HL-60 (cell line): Measurements from ENCODE around the gene ABCB4.

ENCODE experiments used
- DNase-seq, 2 experiments: peaks; one replicate each; pipeline ENCODE4 v3.0.0-alpha.2; 2010 to 2020; ENCODE audit warnings: low read depth in 1 of 2, low spot score in 1 of 2
- H3K27ac ChIP-seq: fragments of 250-450 bp; sonication (Bioruptor Pico); replicated peaks from 2 replicates; pipeline ENCODE4 v1.5.1; 2020; ENCODE audit warnings: mild to moderate bottlenecking, moderate library complexity
- H3K27me3 ChIP-seq: fragments of 250-450 bp; sonication (Bioruptor Pico); 2 replicates; pipeline ENCODE4 v1.5.1; 2021; ENCODE audit warnings: mild to moderate bottlenecking, moderate library complexity; ENCODE audit not compliant: insufficient read depth, poor library complexity, severe bottlenecking
- H3K4me3 ChIP-seq: replicated peaks from 2 replicates; pipeline ENCODE4 v1.5.1; 2011; ENCODE audit warnings: mild to moderate bottlenecking, control low read depth, low read length; ENCODE audit not compliant: insufficient read depth
- GABPA ChIP-seq: IDR thresholded peaks from 2 replicates; pipeline ENCODE4 v1.6.1; 2012; ENCODE audit warnings: low read depth
- POLR2AphosphoS5 ChIP-seq: IDR thresholded peaks from 2 replicates; pipeline ENCODE4 v1.6.1; 2012; ENCODE audit warnings: low read depth
- SPI1 ChIP-seq: IDR thresholded peaks from 2 replicates; pipeline ENCODE4 v1.6.1; 2012; ENCODE audit warnings: low read depth, mild to moderate bottlenecking, borderline replicate concordance
- TF ChIP-seq, protein P1 (sequence below): IDR thresholded peaks from 2 replicates; pipeline ENCODE4 v1.6.1; 2012; ENCODE audit warnings: low read depth; ENCODE audit not compliant: insufficient replicate concordance
- TF ChIP-seq, protein P2 (sequence below): IDR thresholded peaks from one replicate; pipeline ENCODE4 v1.5.1; 2011; ENCODE audit warnings: low read length, control low read depth, inconsistent platforms; ENCODE audit not compliant: insufficient read depth

The ABCB4 gene

DNA sequence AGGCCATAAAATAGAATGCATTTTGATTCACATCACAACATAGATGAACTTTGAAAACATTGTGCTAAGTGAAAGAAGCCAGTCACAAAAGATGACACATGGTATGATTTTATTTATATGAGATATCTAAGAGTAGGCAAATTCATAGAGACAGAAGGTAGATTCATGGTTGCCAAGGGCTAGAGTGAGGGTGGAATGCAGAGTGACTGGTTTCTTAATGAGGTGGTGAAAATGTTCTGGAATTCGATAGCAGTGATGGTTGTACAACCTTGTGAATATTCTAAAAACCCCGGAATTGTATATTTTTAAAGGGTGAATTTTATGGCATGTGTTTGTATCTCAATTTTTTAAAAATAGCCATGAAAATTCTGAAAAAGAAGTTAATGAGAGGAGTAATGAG lies 42.9 kb downstream of the ABCB4 start:
- Histone ChIP-seq H3K4me3 (no peak overlapping the region), H3K27ac (no peak overlapping the region), H3K27me3 (no peaks in the 10 kb centered on the region)
- DNase-seq = no peak
- TF ChIP-seq, protein P1, sequence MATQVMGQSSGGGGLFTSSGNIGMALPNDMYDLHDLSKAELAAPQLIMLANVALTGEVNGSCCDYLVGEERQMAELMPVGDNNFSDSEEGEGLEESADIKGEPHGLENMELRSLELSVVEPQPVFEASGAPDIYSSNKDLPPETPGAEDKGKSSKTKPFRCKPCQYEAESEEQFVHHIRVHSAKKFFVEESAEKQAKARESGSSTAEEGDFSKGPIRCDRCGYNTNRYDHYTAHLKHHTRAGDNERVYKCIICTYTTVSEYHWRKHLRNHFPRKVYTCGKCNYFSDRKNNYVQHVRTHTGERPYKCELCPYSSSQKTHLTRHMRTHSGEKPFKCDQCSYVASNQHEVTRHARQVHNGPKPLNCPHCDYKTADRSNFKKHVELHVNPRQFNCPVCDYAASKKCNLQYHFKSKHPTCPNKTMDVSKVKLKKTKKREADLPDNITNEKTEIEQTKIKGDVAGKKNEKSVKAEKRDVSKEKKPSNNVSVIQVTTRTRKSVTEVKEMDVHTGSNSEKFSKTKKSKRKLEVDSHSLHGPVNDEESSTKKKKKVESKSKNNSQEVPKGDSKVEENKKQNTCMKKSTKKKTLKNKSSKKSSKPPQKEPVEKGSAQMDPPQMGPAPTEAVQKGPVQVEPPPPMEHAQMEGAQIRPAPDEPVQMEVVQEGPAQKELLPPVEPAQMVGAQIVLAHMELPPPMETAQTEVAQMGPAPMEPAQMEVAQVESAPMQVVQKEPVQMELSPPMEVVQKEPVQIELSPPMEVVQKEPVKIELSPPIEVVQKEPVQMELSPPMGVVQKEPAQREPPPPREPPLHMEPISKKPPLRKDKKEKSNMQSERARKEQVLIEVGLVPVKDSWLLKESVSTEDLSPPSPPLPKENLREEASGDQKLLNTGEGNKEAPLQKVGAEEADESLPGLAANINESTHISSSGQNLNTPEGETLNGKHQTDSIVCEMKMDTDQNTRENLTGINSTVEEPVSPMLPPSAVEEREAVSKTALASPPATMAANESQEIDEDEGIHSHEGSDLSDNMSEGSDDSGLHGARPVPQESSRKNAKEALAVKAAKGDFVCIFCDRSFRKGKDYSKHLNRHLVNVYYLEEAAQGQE = no peak
- TF ChIP-seq GABPA = no peak
- TF ChIP-seq POLR2AphosphoS5 = no peak
- TF ChIP-seq, protein P2, sequence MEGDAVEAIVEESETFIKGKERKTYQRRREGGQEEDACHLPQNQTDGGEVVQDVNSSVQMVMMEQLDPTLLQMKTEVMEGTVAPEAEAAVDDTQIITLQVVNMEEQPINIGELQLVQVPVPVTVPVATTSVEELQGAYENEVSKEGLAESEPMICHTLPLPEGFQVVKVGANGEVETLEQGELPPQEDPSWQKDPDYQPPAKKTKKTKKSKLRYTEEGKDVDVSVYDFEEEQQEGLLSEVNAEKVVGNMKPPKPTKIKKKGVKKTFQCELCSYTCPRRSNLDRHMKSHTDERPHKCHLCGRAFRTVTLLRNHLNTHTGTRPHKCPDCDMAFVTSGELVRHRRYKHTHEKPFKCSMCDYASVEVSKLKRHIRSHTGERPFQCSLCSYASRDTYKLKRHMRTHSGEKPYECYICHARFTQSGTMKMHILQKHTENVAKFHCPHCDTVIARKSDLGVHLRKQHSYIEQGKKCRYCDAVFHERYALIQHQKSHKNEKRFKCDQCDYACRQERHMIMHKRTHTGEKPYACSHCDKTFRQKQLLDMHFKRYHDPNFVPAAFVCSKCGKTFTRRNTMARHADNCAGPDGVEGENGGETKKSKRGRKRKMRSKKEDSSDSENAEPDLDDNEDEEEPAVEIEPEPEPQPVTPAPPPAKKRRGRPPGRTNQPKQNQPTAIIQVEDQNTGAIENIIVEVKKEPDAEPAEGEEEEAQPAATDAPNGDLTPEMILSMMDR = no peak
- TF ChIP-seq SPI1 = no peak

DNA sequence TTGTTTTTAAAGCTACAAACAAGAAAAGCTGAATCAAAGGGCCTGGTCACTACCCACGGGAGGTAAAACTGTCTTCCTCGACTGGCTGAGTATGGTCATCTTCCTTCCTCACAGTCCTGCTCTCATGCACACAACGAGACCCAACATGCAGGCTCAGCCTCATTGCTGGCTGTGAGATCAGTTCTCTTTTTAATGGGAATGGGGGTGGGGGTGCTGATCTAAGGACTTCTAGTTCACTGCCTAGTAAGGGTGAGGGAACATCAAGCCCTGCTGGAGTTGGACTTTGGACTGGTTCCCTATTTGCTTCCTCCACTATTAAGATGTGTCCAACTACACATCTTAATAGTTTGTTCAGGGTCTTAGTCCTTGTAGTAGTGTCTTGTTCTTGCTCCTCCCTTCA lies 48.2 kb downstream of the ABCB4 start:
- Histone ChIP-seq H3K4me3 (no peak overlapping the region), H3K27me3 (no peaks in the 10 kb centered on the region), H3K27ac (no peak overlapping the region)
- TF ChIP-seq POLR2AphosphoS5 (no peak), GABPA (no peak), SPI1 (no peak)
- TF ChIP-seq, protein P2 = no peak
- TF ChIP-seq, protein P1 = no peak
- no peak for DNase-seq

DNA sequence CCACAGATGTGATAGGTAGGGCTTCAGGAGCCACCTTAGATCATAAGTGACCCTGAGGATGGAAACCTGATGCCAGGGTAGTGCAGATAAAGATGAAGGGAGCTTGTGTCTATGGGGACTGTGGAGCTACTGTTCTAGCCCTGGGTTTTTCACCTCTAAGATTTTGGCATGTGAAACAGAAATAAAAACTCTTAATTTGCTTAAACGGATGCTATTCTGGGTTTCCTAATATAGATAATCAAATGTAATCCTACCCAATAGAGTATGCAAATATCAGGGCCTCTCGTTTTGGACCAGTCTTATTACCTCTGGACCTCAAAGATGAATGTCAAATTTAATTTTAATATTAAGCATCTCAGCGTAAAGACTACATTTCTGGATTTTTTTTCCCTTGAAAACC lies 49.3 kb downstream of the ABCB4 start:
- no peak for TF ChIP-seq POLR2AphosphoS5
- TF ChIP-seq, protein P2 = no peak
- no peak for TF ChIP-seq SPI1
- no peak for TF ChIP-seq GABPA
- TF ChIP-seq, protein P1 = no peak
- H3K27ac ChIP-seq = no peak overlapping the region
- no peak for DNase-seq
- no peaks in the 10 kb centered on the region for H3K27me3 ChIP-seq
- H3K4me3 ChIP-seq = no peak overlapping the region
